ENCODE results near the gene CPN2. TPM values are rescaled to one million over a fixed set of nuclear protein-coding genes. Genes with fewer than 3 reads are reported as not detected.

CPN2 gene
- total RNA-seq, 4 donors from 2014 or later: not detected

DNA sequence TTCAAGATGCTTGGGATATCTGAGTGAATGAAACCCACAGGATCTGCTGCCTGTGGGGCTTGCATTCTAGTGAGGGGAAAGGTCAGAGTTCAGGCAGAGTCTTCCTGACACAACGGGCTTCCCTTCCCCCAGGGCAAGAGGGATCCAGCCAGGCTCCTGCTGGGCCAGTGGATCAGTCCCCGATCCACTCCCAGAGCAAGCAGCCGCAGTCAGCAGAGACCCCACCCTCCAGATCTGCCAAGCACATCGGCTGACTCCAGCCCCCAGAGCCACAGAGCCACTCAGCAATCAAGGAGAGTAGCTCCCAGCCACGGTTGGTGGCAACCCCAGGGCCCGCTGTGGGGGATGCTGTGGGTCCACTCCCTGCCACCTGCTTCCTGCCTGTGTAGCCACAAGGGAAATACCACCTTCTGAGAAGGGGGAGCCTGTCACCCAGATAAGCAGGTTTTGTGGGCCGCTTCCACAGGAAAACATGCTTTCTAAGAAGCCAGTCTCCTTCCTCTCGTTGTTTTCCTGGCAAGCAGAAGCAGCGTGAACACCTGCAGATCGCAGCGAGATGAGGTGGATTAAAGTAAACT, 44.9 kb downstream of the CPN2 start:
- H3K36me3 ChIP-seq: no peaks in the 10 kb centered on the region
- H3K9me3 ChIP-seq: no peaks in the 10 kb centered on the region
- no peak for DNase-seq (ENCODE audit: extremely low spot score)
- H3K27ac ChIP-seq (replicated peaks in 1 of 4): no peak overlapping the region
- peaks cover 0 to 15% (median 10%) of the 10 kb centered on the region in 4 donors for H3K4me1 ChIP-seq
- intact Hi-C loops (cut with DNase I): no loop called here
- 70% methylated on average over 9 of the region's 11 CpGs for WGBS
- TF ChIP-seq, protein P1, sequence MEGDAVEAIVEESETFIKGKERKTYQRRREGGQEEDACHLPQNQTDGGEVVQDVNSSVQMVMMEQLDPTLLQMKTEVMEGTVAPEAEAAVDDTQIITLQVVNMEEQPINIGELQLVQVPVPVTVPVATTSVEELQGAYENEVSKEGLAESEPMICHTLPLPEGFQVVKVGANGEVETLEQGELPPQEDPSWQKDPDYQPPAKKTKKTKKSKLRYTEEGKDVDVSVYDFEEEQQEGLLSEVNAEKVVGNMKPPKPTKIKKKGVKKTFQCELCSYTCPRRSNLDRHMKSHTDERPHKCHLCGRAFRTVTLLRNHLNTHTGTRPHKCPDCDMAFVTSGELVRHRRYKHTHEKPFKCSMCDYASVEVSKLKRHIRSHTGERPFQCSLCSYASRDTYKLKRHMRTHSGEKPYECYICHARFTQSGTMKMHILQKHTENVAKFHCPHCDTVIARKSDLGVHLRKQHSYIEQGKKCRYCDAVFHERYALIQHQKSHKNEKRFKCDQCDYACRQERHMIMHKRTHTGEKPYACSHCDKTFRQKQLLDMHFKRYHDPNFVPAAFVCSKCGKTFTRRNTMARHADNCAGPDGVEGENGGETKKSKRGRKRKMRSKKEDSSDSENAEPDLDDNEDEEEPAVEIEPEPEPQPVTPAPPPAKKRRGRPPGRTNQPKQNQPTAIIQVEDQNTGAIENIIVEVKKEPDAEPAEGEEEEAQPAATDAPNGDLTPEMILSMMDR (IDR thresholded peaks at IDR 0.05): no peak
- TF ChIP-seq POLR2AphosphoS5 (IDR thresholded peaks at IDR 0.05) (no peak), EP300 (IDR thresholded peaks at IDR 0.05) (no peak), POLR2A (IDR thresholded peaks at IDR 0.05; ENCODE audit: low read depth) (no peak)
- H3K4me3 ChIP-seq: no peak overlapping the region
- no peaks in the 10 kb centered on the region for H3K27me3 ChIP-seq

DNA sequence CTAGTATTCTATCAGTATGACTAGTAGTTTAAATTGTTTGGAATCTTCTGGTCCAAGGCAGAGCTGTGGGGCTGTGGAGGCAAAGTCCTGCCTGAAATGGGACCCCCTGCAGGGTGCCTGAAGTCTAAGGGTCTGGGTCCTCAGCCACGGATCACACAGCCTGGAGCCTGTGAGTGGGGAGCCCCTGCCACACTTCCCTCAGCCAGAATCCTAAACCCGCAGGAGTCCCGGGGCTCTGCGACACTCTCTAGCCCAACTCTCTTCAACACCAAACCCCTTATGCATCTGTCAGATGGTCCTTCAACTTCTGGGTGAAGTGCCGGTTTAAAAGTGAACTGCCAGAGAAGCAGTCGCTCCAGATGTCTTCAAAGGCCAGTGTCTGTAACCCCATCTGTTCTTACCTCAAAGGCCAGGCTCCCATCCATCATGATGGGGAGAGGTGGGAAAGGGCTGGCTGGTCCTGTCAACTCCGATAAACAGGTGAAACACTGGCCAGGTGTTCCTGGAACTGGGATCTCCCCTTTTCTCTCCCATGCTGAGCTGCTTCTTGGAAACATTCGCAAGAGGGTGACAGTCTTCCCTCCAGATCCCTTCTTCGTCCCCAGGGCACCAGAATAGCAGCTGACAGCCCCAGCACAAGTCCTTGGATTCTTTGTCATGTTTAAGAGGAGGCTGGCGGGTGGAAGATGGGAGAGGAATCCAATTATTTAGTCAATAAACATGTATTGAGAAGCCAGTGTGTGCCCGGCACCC, 45.6 kb downstream of the CPN2 start:
- intact Hi-C loops (cut with DNase I): no loop called here
- no peak for DNase-seq (ENCODE audit: extremely low spot score)
- WGBS: 93% methylated on average over 10 of the region's 11 CpGs
- TF ChIP-seq EP300 (IDR thresholded peaks at IDR 0.05) (no peak), POLR2AphosphoS5 (IDR thresholded peaks at IDR 0.05) (no peak), POLR2A (IDR thresholded peaks at IDR 0.05; ENCODE audit: low read depth) (no peak)
- TF ChIP-seq, protein P1 (IDR thresholded peaks at IDR 0.05): no peak
- no peaks in the 10 kb centered on the region for H3K36me3 ChIP-seq
- no peak overlapping the region for H3K4me3 ChIP-seq
- H3K9me3 ChIP-seq: no peaks in the 10 kb centered on the region
- peaks cover 0 to 15% (median 12%) of the 10 kb centered on the region in 4 donors for H3K4me1 ChIP-seq
- no peak overlapping the region for H3K27ac ChIP-seq (replicated peaks in 1 of 4)
- H3K27me3 ChIP-seq: no peaks in the 10 kb centered on the region

DNA sequence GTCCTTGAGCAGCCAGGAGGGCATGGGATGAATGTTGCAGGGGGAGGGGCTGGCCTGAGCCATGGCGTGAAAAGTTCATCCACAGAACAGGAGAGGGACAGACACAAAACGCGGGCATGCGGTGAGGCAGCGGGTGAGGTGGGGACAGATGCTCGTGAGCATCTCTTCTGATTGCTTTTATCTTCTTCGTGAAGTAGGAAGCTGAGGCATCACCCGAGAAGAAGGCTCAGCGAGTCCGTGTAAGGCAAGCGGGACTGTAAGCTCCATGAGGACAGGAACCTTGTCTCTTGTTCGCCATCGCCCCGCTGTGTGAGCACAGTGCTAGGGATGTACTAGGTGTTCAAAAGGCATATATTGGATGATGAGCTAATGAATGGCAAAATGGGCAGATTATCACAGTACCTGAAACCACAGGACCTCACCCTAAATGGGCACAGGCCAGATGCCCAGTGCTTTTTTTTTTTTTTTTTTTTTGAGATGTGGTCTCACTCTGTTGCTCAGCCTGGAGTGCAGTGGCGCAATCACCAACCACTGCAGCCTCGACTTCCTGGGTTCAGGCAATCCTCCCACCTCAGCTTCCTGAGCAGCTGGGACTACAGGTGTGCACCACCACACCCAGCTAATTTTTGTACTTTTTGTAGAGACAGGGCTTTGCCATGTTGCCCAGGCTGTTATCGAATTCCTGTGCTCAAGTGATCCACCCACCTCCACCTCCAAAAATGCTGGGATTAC, 46.8 kb downstream of the CPN2 start:
- intact Hi-C loops (cut with DNase I): no loop called here
- no peaks in the 10 kb centered on the region for H3K27me3 ChIP-seq
- DNase-seq (ENCODE audit: extremely low spot score): no peak
- TF ChIP-seq POLR2AphosphoS5 (IDR thresholded peaks at IDR 0.05): no peak
- no peaks in the 10 kb centered on the region for H3K9me3 ChIP-seq
- H3K4me1 ChIP-seq: peaks cover 3 to 16% (median 13%) of the 10 kb centered on the region in 4 donors
- no peak overlapping the region for H3K4me3 ChIP-seq
- no peaks in the 10 kb centered on the region for H3K36me3 ChIP-seq
- 92% methylated on average over 17 of the region's 17 CpGs for WGBS
- H3K27ac ChIP-seq (replicated peaks in 1 of 4): no peak overlapping the region

DNA sequence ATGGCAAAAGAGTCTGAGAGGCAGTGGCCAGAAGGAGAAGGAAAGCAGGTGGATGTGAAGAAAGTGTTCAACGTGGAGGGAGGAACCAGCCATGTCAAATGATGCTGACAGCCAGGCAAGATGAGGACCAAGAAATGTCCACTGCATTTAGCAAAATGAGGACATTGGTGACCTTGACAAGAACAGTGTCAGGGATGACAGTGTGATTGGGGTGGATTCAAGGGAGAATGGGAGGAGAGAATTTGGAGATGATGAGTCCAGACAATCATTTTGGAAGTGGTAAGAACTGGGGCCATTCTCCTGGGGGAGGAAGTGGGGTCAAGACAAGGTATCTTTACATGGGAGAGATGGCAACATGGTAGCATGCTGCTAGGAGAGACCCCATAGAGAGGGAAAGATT, 47.4 kb downstream of the CPN2 start:
- Histone ChIP-seq H3K4me3 (no peak overlapping the region), H3K4me1 (peaks cover 3 to 16% (median 13%) of the 10 kb centered on the region in 4 donors), H3K36me3 (no peaks in the 10 kb centered on the region), H3K27ac (replicated peaks in 1 of 4) (no peak overlapping the region), H3K27me3 (no peaks in the 10 kb centered on the region), H3K9me3 (no peaks in the 10 kb centered on the region)
- no peak for DNase-seq (ENCODE audit: extremely low spot score)
- TF ChIP-seq POLR2AphosphoS5 (IDR thresholded peaks at IDR 0.05): no peak
- TF ChIP-seq, protein P1 (IDR thresholded peaks at IDR 0.05): no peak
- no peak for TF ChIP-seq POLR2A (IDR thresholded peaks at IDR 0.05; ENCODE audit: low read depth)
- TF ChIP-seq EP300 (IDR thresholded peaks at IDR 0.05): no peak
- intact Hi-C loops (cut with DNase I): no loop called here
- 58% methylated on average over 1 of the region's 1 CpG for WGBS

DNA sequence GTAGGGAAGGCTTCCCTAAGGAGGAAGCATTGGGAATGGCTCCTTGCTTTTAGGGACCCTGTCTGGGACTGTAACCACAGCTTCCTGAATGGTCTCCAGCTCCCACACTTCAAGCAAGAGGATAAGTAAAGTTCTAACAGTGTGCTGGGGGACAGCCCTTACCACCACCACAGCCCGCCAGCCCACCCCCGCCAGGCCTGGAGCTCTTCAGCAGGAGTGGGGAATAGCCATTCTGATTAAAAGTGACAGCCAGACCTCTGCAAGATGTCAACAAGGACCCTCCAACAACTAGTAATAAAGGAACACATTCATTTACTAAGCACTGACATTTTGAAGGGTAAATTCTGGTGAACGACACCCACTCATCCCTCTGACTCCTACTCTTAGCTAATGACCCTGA, 49.4 kb downstream of the CPN2 start:
- Histone ChIP-seq H3K4me1 (peaks cover 8 to 22% (median 21%) of the 10 kb centered on the region in 4 donors), H3K36me3 (no peaks in the 10 kb centered on the region), H3K27me3 (no peaks in the 10 kb centered on the region), H3K27ac (replicated peaks in 1 of 4) (no peak overlapping the region), H3K4me3 (no peak overlapping the region), H3K9me3 (no peaks in the 10 kb centered on the region)
- TF ChIP-seq EP300 (IDR thresholded peaks at IDR 0.05): no peak
- TF ChIP-seq, protein P1 (IDR thresholded peaks at IDR 0.05): no peak
- TF ChIP-seq POLR2A (IDR thresholded peaks at IDR 0.05; ENCODE audit: low read depth): no peak
- no peak for TF ChIP-seq POLR2AphosphoS5 (IDR thresholded peaks at IDR 0.05)
- intact Hi-C loops (cut with DNase I): no loop called here
- WGBS: 100% methylated on average over 2 of the region's 3 CpGs
- DNase-seq (ENCODE audit: extremely low spot score): no peak

Data from esophagus muscularis mucosa (tissue), 4 donors.